SJSA1 (cell line): ENCODE data around the gene SPHK1. TPM values are rescaled to one million over a fixed set of nuclear protein-coding genes. Genes with fewer than 3 reads are reported as not detected.
"Not testable (repeated sequence)": the region's sequence is repeated elsewhere in the genome, so short reads cannot be mapped to it uniquely, and the experiment has no call there.

ENCODE experiments used
- DNase-seq, 2 experiments: peaks; one replicate each; pipeline ENCODE4 v3.0.0-alpha.2; 2015 to 2020; ENCODE audit warnings: low spot score in 2 of 2, low read depth in 1 of 2
- H3K27ac ChIP-seq: fragments of 250-450 bp; sonication (Bioruptor Pico); 2 replicates; pipeline ENCODE4 v1.5.1; 2020; ENCODE audit warnings: mild to moderate bottlenecking, moderate library complexity
- H3K27me3 ChIP-seq: fragments of 250-450 bp; sonication (Bioruptor Pico); replicated peaks from 2 replicates; pipeline ENCODE4 v1.5.1; 2020; ENCODE audit warnings: mild to moderate bottlenecking, moderate library complexity
- H3K36me3 ChIP-seq: fragments of 250-450 bp; sonication (Bioruptor Pico); 2 replicates; pipeline ENCODE4 v1.5.1; 2020; ENCODE audit warnings: mild to moderate bottlenecking
- H3K4me1 ChIP-seq: fragments of 250-450 bp; sonication (Bioruptor Pico); replicated peaks from 2 replicates; pipeline ENCODE4 v1.6.1; 2021; ENCODE audit warnings: mild to moderate bottlenecking
- H3K4me3 ChIP-seq: fragments of 250-450 bp; sonication (Bioruptor Pico); 2 replicates; pipeline ENCODE4 v1.5.1; 2020; ENCODE audit warnings: mild to moderate bottlenecking
- H3K9me3 ChIP-seq: fragments of 250-450 bp; sonication (Bioruptor Pico); replicated peaks from 2 replicates; pipeline ENCODE4 v1.5.1; 2020; ENCODE audit warnings: mild to moderate bottlenecking
- total RNA-seq: library from RNA; depleted of rRNA; stranded (reverse); fragments of >200 nt; shearing (Covaris generic); gene quantifications from 2 replicates; pipeline ENCODE4 v1.2.3, GENCODE V29; 2014; rRNA removed

Gene SPHK1, protein sequence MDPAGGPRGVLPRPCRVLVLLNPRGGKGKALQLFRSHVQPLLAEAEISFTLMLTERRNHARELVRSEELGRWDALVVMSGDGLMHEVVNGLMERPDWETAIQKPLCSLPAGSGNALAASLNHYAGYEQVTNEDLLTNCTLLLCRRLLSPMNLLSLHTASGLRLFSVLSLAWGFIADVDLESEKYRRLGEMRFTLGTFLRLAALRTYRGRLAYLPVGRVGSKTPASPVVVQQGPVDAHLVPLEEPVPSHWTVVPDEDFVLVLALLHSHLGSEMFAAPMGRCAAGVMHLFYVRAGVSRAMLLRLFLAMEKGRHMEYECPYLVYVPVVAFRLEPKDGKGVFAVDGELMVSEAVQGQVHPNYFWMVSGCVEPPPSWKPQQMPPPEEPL
- 135 and 173 TPM in 2 replicates for total RNA-seq

- peak; percentile 88 to 91 for DNase-seq
- Histone ChIP-seq H3K27ac (peak within 1 kb of the TSS; percentile 93), H3K27me3 (no peaks in the 10 kb centered on the region), H3K36me3 (peaks cover 58% of the 10 kb centered on the region), H3K9me3 (peaks cover 3% of the 10 kb centered on the region; the same call in 1 of the 2 replicates), H3K4me3 (peak within 1 kb of the TSS; percentile 90), H3K4me1 (peaks cover 76% of the 10 kb centered on the region)
Measured at GRCh38 chr17:76384222-76384986, at the start of gene SPHK1. TSS of gene SPHK1 (plus strand) at chr17:76384609. CDS start at chr17:76385645, 1,036 bp downstream.

DNA sequence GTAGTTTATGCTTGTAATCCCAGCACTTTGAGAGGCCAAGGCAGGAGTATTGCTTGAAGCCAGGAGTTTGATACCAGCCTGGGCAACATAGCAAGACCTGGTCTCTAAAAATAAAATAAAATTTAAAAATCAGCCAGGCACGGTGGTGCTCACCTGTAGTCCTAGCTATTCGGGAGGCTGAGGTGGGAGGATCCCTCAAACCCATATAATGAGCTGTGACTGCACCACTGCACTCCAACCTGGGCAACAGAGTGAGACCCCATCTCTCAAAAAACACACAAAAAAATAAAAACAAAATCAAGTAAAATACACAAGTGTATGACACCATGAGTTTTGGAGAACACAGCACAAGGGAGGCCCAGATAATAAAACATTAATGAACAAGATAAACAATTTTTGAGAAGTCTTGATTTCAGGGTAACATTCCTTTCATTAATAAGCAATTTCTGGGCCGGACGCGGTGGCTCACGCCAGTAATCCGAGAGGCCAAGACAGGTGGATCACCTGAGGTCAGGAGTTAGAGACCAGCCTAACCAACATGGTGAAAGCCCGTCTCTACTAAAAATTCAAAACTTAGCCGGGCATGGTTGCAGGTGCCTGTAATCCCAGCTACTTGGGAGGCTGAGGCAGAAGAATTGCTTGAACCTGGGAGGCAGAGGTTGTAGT lies 48.6 kb upstream of the SPHK1 start:
- no peak for DNase-seq
- no peaks in the 10 kb centered on the region for H3K9me3 ChIP-seq
- peaks cover 45% of the 10 kb centered on the region for H3K4me1 ChIP-seq
- peaks cover 46% of the 10 kb centered on the region for H3K36me3 ChIP-seq
- peak overlapping the region; percentile 76 for H3K27ac ChIP-seq
- H3K27me3 ChIP-seq: no peaks in the 10 kb centered on the region
- no peak overlapping the region for H3K4me3 ChIP-seq

DNA sequence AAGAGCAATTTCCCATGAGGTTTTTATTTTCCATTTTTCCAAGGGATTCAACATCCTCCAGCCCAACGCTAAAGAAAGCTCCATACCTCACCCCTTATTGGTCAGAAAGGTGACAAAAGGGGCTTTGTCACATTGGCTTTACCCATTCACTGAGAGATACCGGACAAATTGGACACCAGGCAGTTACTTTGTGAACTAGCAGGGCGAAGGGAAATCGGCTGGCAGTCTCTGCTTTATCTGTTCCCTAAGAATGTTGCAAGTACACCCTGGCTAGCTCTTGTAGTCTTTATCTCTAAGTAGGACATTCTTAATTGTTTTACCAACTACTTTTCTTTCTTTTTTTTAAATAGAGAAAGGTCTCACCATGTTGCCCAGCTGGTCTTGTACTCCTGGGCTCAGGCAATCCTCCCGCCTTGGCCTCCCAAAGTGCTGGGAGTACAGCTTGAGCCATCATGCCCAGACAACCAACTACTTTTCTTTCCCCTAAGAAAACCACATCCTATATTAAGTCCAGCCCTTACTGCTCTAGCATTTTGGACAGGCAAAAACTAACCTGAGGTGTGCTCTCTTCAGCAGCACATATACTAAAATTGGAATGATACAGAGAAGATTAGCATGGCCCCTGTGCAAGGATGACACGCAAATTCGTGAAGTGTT lies 47.5 kb upstream of the SPHK1 start:
- Histone ChIP-seq H3K4me1 (peaks cover 45% of the 10 kb centered on the region), H3K27me3 (no peaks in the 10 kb centered on the region), H3K9me3 (no peaks in the 10 kb centered on the region), H3K27ac (peak overlapping the region; percentile 14), H3K4me3 (no peak overlapping the region), H3K36me3 (peaks cover 43% of the 10 kb centered on the region)
- DNase-seq: no peak

GRCh38 chr17:76337413-76337777 lies 47.0 kb upstream of the SPHK1 start:
- DNase-seq: peak in 1 of 2 experiments; percentile 48
- Histone ChIP-seq H3K27ac (peak overlapping the region; percentile 14), H3K27me3 (no peaks in the 10 kb centered on the region), H3K4me3 (no peak overlapping the region), H3K4me1 (peaks cover 45% of the 10 kb centered on the region), H3K36me3 (peaks cover 42% of the 10 kb centered on the region), H3K9me3 (no peaks in the 10 kb centered on the region)

DNA sequence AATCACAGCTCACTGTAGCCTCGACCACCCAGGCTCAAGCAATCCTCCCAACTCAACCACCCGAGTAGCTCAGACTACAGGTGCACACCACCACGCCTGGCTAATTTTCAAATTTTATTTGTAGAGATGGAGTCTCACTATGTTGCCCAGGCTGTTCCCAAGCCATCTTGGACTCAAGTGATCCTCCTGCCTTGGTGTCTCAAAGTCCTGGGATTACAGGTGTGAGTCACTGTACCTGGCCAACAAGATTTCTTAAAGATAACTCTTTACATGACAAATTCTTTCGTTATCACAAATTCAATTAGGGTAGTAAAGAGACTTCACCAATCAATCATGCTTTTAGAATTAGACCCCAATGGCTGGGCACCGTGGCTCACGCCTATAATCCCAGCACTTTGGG lies 43.1 kb upstream of the SPHK1 start:
- no peak for DNase-seq
- Histone ChIP-seq H3K4me1 (peaks cover 14% of the 10 kb centered on the region), H3K27me3 (no peaks in the 10 kb centered on the region), H3K4me3 (no peak overlapping the region), H3K9me3 (no peaks in the 10 kb centered on the region), H3K27ac (no peak overlapping the region), H3K36me3 (peaks cover 62% of the 10 kb centered on the region)

GRCh38 chr17:76343106-76343505 lies 41.3 kb upstream of the SPHK1 start:
- H3K4me3 ChIP-seq: no peak overlapping the region
- H3K27me3 ChIP-seq: no peaks in the 10 kb centered on the region
- H3K27ac ChIP-seq: no peak overlapping the region
- DNase-seq: no peak
- no peaks in the 10 kb centered on the region for H3K9me3 ChIP-seq
- H3K36me3 ChIP-seq: peaks cover 72% of the 10 kb centered on the region
- no peaks in the 10 kb centered on the region; the same call in 1 of the 2 replicates for H3K4me1 ChIP-seq

DNA sequence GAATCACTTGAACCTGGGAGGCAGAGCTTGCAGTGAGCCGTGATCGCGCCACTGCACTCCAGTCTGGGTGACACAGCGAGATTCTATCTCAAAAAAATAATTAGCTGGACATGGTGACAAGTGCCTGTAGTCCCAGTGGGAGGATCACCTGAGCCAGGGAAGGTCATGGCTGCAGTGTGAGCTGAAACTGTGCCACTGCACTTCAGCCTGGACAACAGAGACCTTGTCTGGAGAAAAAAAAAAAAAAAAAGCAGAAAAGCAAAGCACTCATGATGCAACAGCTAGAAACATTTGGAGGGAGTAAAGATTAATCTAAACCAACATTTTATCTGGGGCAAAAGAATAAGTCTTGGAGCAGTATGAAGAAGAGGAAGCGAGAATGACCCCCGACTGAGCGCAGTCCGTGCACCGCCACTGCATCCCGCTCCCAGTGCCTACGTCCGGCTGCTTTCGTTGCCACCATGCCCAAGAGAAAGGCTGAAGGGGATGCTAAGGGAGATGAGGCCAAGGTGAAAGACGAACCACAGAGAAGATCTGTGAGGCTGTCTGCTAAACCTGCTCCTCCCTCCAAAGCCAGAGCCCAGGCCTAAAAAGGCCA lies 38.9 kb upstream of the SPHK1 start:
- Histone ChIP-seq H3K4me3 (no peak overlapping the region), H3K4me1 (no peaks in the 10 kb centered on the region), H3K36me3 (peaks cover 60% of the 10 kb centered on the region), H3K27ac (no peak overlapping the region), H3K9me3 (no peaks in the 10 kb centered on the region), H3K27me3 (no peaks in the 10 kb centered on the region)
- DNase-seq: no peak

GRCh38 chr17:76346936-76347335 lies 37.5 kb upstream of the SPHK1 start:
- not testable (repeated sequence) for H3K4me1 ChIP-seq, H3K27ac ChIP-seq, H3K9me3 ChIP-seq, DNase-seq, H3K4me3 ChIP-seq, H3K27me3 ChIP-seq
- H3K36me3 ChIP-seq: peaks cover 55% of the 10 kb centered on the region

- H3K27ac ChIP-seq: no peak overlapping the region
- no peak overlapping the region for H3K4me3 ChIP-seq
- no peak for DNase-seq
- 0 out of 2 replicates have a peak, but pooled peaks cover 4% of the 10 kb centered on the region for H3K9me3 ChIP-seq
- H3K36me3 ChIP-seq: peaks cover 31% of the 10 kb centered on the region
- no peaks in the 10 kb centered on the region for H3K27me3 ChIP-seq
- peaks cover 19% of the 10 kb centered on the region for H3K4me1 ChIP-seq
Measured at GRCh38 chr17:76350463-76350862, 33.9 kb upstream of the SPHK1 start.

- Histone ChIP-seq H3K36me3 (peaks cover 20% of the 10 kb centered on the region), H3K27me3 (no peaks in the 10 kb centered on the region), H3K4me1 (peaks cover 19% of the 10 kb centered on the region), H3K4me3 (no peak overlapping the region), H3K27ac (no peak overlapping the region), H3K9me3 (0 out of 2 replicates have a peak, but pooled peaks cover 4% of the 10 kb centered on the region)
- DNase-seq: peak in 1 of 2 experiments; percentile 47
Measured at GRCh38 chr17:76351526-76352071, 32.8 kb upstream of the SPHK1 start.

- Histone ChIP-seq H3K27ac (peak overlapping the region; percentile 96), H3K9me3 (0 out of 2 replicates have a peak, but pooled peaks cover 4% of the 10 kb centered on the region), H3K4me3 (peak overlapping the region; percentile 72), H3K36me3 (peaks cover 9% of the 10 kb centered on the region), H3K4me1 (peaks cover 19% of the 10 kb centered on the region), H3K27me3 (no peaks in the 10 kb centered on the region)
- DNase-seq: peak in 1 of 2 experiments; percentile 51
Measured at GRCh38 chr17:76353004-76353598, 31.3 kb upstream of the SPHK1 start.

DNA sequence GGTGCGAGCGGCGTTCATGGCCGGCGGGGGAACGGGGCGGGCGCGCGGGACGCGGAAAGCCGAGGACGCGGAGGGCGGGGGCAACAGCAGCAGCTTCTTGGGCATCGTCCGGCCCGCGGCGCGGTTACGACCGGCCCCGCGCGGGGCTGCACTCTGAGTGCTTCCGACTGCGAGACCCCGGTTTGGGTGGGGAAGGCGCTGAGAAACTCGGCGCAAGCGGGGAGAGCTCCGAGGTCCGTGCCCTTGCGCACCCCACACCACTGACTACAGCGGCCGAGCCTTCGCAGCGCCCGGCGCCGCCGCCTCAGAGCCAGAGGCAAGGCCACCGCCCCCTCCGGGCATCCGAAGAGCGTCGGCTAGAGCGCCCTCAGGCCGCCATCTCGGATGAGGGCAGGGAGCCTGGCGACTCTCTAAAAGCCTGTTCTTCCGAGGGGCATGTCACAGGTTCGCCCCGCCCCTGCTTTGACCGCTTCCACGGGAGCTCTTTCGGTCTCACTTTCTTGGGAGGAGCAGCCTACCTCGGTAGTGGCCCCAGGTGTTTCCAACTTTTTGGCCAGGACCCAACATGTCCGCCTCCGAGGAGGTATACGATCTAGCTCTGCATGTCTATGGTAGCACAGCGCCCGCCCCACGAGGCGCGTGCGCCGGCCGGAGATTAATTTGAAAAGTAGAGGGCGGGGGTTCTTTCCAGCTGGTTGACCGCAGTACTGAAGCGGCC lies 30.7 kb upstream of the SPHK1 start, which contains the start of gene PRPSAP1:
PRPSAP1 (minus strand) TSS at position 318 of the 718 bp plus-strand sequence; CDS start at position 105, 213 bp downstream.
- DNase-seq: peak; percentile 93 to 100
- peak within 1 kb of the TSS; percentile 96 for H3K27ac ChIP-seq
- H3K9me3 ChIP-seq: 0 out of 2 replicates have a peak, but pooled peaks cover 4% of the 10 kb centered on the region
- peak within 1 kb of the TSS; percentile 72 for H3K4me3 ChIP-seq
- H3K36me3 ChIP-seq: peaks cover 9% of the 10 kb centered on the region
- no peaks in the 10 kb centered on the region for H3K27me3 ChIP-seq
- peaks cover 19% of the 10 kb centered on the region for H3K4me1 ChIP-seq
